SK-N-SH treated with all-trans-retinoic acid at 6 μM for 48 hours (cell line): ENCODE results near the gene BRIX1.

Experiments used
- ATAC-seq: fragments of 200-7000 bp; cut with Tn5 transposase; 3 replicates; pipeline ENCODE4 v1.9.1; 2020; ENCODE audit warnings: mild to moderate bottlenecking, moderate library complexity
- CREB5 ChIP-seq: fragments of 250-450 bp; sonication (Bioruptor Pico); IDR thresholded peaks from 2 replicates; pipeline ENCODE4 v1.5.1; 2020; ENCODE audit warnings: low read depth, mild to moderate bottlenecking, moderate library complexity
- CSDC2 ChIP-seq: fragments of 250-450 bp; sonication (Bioruptor Pico); IDR thresholded peaks from 2 replicates; pipeline ENCODE4 v1.5.0; 2020; ENCODE audit warnings: mild to moderate bottlenecking, moderate library complexity
- ESRRG ChIP-seq: fragments of 250-450 bp; sonication (Bioruptor Pico); IDR thresholded peaks from 2 replicates; pipeline ENCODE4 v1.6.1; 2021; ENCODE audit warnings: mild to moderate bottlenecking
- GLIS3 ChIP-seq: fragments of 250-450 bp; sonication (Bioruptor Pico); IDR thresholded peaks from 2 replicates; pipeline ENCODE4 v1.5.0; 2020; ENCODE audit warnings: mild to moderate bottlenecking, moderate library complexity
- ISL1 ChIP-seq: fragments of 250-450 bp; sonication (Bioruptor Pico); IDR thresholded peaks from 2 replicates; pipeline ENCODE4 v2.1.2; 2022; ENCODE audit warnings: mild to moderate bottlenecking, moderate library complexity
- OSR1 ChIP-seq: fragments of 250-450 bp; sonication (Bioruptor Pico); IDR thresholded peaks from 2 replicates; pipeline ENCODE4 v1.8.0; 2022; ENCODE audit warnings: moderate library complexity, mild to moderate bottlenecking, inconsistent platforms
- POU6F1 ChIP-seq: fragments of 250-450 bp; sonication (Bioruptor Pico); IDR thresholded peaks from 2 replicates; pipeline ENCODE4 v1.8.0; 2021; ENCODE audit warnings: low read depth, mild to moderate bottlenecking, moderate library complexity, borderline replicate concordance
- RARB ChIP-seq: fragments of 250-450 bp; sonication (Bioruptor Pico); IDR thresholded peaks from 2 replicates; pipeline ENCODE4 v1.8.0; 2021; ENCODE audit warnings: mild to moderate bottlenecking, moderate library complexity
- SNAI2 ChIP-seq: fragments of 250-450 bp; sonication (Bioruptor Pico); IDR thresholded peaks from 2 replicates; pipeline ENCODE4 v1.5.0; 2020; ENCODE audit warnings: mild to moderate bottlenecking, moderate library complexity
- TCF4 ChIP-seq: fragments of 250-450 bp; sonication (Bioruptor Pico); IDR thresholded peaks from 2 replicates; pipeline ENCODE4 v1.8.0; 2021; ENCODE audit warnings: mild to moderate bottlenecking, moderate library complexity, borderline replicate concordance
- TOX ChIP-seq: fragments of 250-450 bp; sonication (Bioruptor Pico); IDR thresholded peaks from 2 replicates; pipeline ENCODE4 v1.8.0; 2021; ENCODE audit warnings: mild to moderate bottlenecking, moderate library complexity, borderline replicate concordance
- TSHZ2 ChIP-seq: fragments of 250-450 bp; sonication (Bioruptor Pico); IDR thresholded peaks from 2 replicates; pipeline ENCODE4 v1.5.0; 2020; ENCODE audit warnings: mild to moderate bottlenecking, moderate library complexity
- ZFP3 ChIP-seq: fragments of 250-450 bp; sonication (Bioruptor Pico); IDR thresholded peaks from 2 replicates; pipeline ENCODE4 v1.5.0; 2020; ENCODE audit warnings: mild to moderate bottlenecking, moderate library complexity
- ZNF70 ChIP-seq: fragments of 450-650 bp; formaldehyde crosslinking; IDR thresholded peaks from 2 replicates; pipeline ENCODE4 v1.5.0; 2020; ENCODE audit warnings: mild to moderate bottlenecking, moderate library complexity

The BRIX1 gene

GRCh38 chr5:34915856-34916192 lies 313 bp downstream of the BRIX1 start:
- TF ChIP-seq CSDC2 (CRISPR knock-in tag) (no peak), OSR1 (no peak), SNAI2 (no peak), GLIS3 (no peak), TSHZ2 (CRISPR knock-in tag) (no peak)
- ATAC-seq, result peak; percentile 5

- no peak for ATAC-seq
- TF ChIP-seq OSR1 (no peak), TOX (no peak), ISL1 (CRISPR knock-in tag) (no peak), TSHZ2 (CRISPR knock-in tag) (no peak), POU6F1 (CRISPR knock-in tag) (no peak), CREB5 (CRISPR knock-in tag) (no peak), ZNF70 (CRISPR knock-in tag) (no peak), TCF4 (no peak), RARB (CRISPR knock-in tag) (no peak), ESRRG (CRISPR knock-in tag) (no peak)
Observed at GRCh38 chr5:34916518-34916917, 1.0 kb downstream of the BRIX1 start.

GRCh38 chr5:34918025-34918424 lies 2.5 kb downstream of the BRIX1 start:
- no peak for ATAC-seq

More at GRCh38 chr5:34918025-34918424, 2.5 kb downstream of the BRIX1 start:
- TF ChIP-seq GLIS3 (no peak), TOX (no peak), ZFP3 (no peak), TSHZ2 (CRISPR knock-in tag) (no peak), ISL1 (CRISPR knock-in tag) (no peak)
- TF ChIP-seq, all 23 proteins: peak for 0
